NCI-H526 (cell line): ENCODE results near the gene C1QA.

Experiments used
- DNase-seq, 2 experiments: peaks; one replicate each; lab custom pipeline; 2025; lab: John Stamatoyannopoulos, UW

Gene C1QA

GRCh38 chr1:22636353-22636752, at the start of gene C1QA:
C1QA (plus strand) TSS chr1:22636628; CDS start chr1:22637617, 989 bp downstream.
- DNase-seq, result no peak

- DNase-seq, result no peak
Measured at GRCh38 chr1:22587247-22587646, 49.2 kb upstream of the C1QA start.

GRCh38 chr1:22588899-22589422, 47.5 kb upstream of the C1QA start:
- DNase-seq, result no peak

GRCh38 chr1:22591576-22591975, 44.9 kb upstream of the C1QA start:
- no peak for DNase-seq

GRCh38 chr1:22592051-22592450, 44.4 kb upstream of the C1QA start:
- no peak for DNase-seq

- peak; percentile 26 to 84 for DNase-seq
Measured at GRCh38 chr1:22592919-22593790, 43.3 kb upstream of the C1QA start.

GRCh38 chr1:22594396-22594795, 42.0 kb upstream of the C1QA start:
- no peak for DNase-seq

GRCh38 chr1:22595108-22595507, 41.3 kb upstream of the C1QA start:
- no peak for DNase-seq

GRCh38 chr1:22597301-22597965, 39.0 kb upstream of the C1QA start:
- DNase-seq, result no peak

- no peak for DNase-seq
Measured at GRCh38 chr1:22597996-22598395, 38.4 kb upstream of the C1QA start.

- DNase-seq, result no peak
Measured at GRCh38 chr1:22598736-22599135, 37.7 kb upstream of the C1QA start.

GRCh38 chr1:22600071-22600816, 36.2 kb upstream of the C1QA start:
- DNase-seq, result no peak

- DNase-seq, result peak in 1 of 2 experiments; percentile 37
Measured at GRCh38 chr1:22600817-22601605, 35.4 kb upstream of the C1QA start.

GRCh38 chr1:22601610-22602009, 34.8 kb upstream of the C1QA start:
- DNase-seq, result no peak

- no peak for DNase-seq
Measured at GRCh38 chr1:22602060-22602740, 34.2 kb upstream of the C1QA start.

GRCh38 chr1:22606161-22606560, 30.3 kb upstream of the C1QA start:
- DNase-seq, result no peak

GRCh38 chr1:22607154-22607553, 29.3 kb upstream of the C1QA start:
- DNase-seq, result no peak

- no peak for DNase-seq
Measured at GRCh38 chr1:22608361-22608760, 28.1 kb upstream of the C1QA start.

GRCh38 chr1:22609291-22609690, 27.1 kb upstream of the C1QA start:
- no peak for DNase-seq

- DNase-seq, result no peak
Measured at GRCh38 chr1:22611530-22611947, 24.9 kb upstream of the C1QA start.
